ENCODE results near the gene OTOP1.
"Not testable (repeated sequence)": the region's sequence is repeated elsewhere in the genome, so short reads cannot be mapped to it uniquely, and the experiment has no call there.

The OTOP1 gene

DNA sequence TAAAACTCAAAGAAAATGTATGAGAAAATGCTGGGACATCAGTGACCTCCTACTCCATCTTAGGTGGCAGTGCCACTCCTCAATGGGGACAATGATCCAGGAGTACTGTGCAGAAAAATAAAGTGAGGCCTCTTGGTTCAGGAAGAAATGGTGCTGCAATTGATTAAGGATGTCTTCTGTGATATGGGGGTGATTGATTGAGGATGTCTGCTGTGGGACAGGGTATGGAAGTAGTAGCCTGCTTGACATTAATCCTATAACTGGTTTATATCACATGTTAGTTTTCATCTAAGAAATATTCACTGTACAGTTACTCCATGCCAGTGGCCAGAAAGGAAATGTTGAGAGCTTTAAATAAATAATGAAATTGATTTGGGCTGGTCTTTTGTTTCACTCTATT, 20.5 kb downstream of the OTOP1 start:
- H3K4me3 ChIP-seq, result no peak overlapping the region

GRCh38 chr4:4204401-4204745, 22.4 kb downstream of the OTOP1 start:
- in situ Hi-C loops (cut with MboI; ENCODE audit: low sequenced_read_pairs), result no loop called here
- Histone ChIP-seq H3K4me3 (no peak overlapping the region), H3K9me3 (no peaks in the 10 kb centered on the region)

More for the DNA sequence above, 20.5 kb downstream of the OTOP1 start:
- Histone ChIP-seq H3K9me3 (no peaks in the 10 kb centered on the region), H3K36me3 (replicated peaks) (no peaks in the 10 kb centered on the region), H3K4me1 (no peaks in the 10 kb centered on the region), H3K27me3 (ENCODE audit: low read depth) (peaks cover 19% of the 10 kb centered on the region)
- no peak for DNase-seq (ENCODE audit: low spot score in 2 of 2)
- in situ Hi-C loops (cut with MboI; ENCODE audit: low sequenced_read_pairs), result no loop called here

GRCh38 chr4:4203688-4204400, 22.9 kb downstream of the OTOP1 start:
- DNase-seq (ENCODE audit: low spot score in 2 of 2), result no peak
- Histone ChIP-seq H3K36me3 (replicated peaks) (no peaks in the 10 kb centered on the region), H3K27me3 (ENCODE audit: low read depth) (peaks cover 17% of the 10 kb centered on the region), H3K4me1 (no peaks in the 10 kb centered on the region), H3K9me3 (no peaks in the 10 kb centered on the region), H3K4me3 (no peak overlapping the region)
- in situ Hi-C loops (cut with MboI; ENCODE audit: low sequenced_read_pairs), result no loop called here

More at GRCh38 chr4:4204401-4204745, 22.4 kb downstream of the OTOP1 start:
- no peaks in the 10 kb centered on the region for H3K36me3 ChIP-seq (replicated peaks)
- H3K4me1 ChIP-seq, result no peaks in the 10 kb centered on the region
- no peak for DNase-seq (ENCODE audit: low spot score in 2 of 2)
- H3K27me3 ChIP-seq (ENCODE audit: low read depth), result peaks cover 19% of the 10 kb centered on the region

DNA sequence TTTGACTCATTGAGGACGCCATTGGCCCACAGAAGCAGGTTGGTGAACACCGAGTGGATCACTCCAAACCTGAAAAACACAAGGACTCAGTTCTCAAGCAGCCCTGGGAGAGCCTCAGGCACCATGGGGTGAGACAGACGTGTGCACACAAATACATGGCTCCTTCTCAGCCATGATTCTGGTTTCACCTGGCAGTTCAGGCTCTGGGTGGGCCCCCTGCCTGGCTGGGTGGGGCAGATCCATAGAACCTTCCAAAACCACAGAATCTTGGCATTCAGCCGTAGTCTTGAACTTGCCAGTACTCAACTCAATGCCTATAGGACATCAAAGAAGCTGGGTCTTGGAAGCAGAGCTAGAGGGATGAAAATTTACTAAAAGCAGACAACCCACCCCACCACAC, 24.2 kb downstream of the OTOP1 start:
- in situ Hi-C loops (cut with MboI; ENCODE audit: low sequenced_read_pairs), result no loop called here
- no peak for DNase-seq (ENCODE audit: low spot score in 2 of 2)
- Histone ChIP-seq H3K27me3 (ENCODE audit: low read depth) (peaks cover 7% of the 10 kb centered on the region; the same call in 1 of the 2 replicates), H3K9me3 (no peaks in the 10 kb centered on the region), H3K36me3 (replicated peaks) (no peaks in the 10 kb centered on the region), H3K4me1 (no peaks in the 10 kb centered on the region), H3K4me3 (no peak overlapping the region)

DNA sequence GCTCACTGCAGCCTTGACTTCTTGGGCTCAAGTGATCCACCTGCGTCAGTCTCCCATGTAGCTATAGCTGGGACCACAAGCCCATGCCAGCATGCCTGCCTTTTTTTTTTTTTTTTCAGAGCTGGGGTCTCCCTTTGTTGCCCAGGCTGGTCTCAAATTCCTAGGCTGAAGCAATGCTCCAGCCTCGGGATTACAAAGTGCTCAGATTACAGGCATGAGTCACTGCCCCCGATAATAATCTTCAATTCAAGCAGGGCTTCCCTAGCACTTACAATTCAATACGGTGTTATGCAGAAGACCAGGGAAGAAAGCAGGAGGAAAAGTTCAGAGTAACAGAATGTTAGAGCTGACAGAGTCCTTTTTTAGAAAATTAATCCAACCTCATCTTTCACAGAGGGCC, 26.1 kb downstream of the OTOP1 start:
- in situ Hi-C loops (cut with MboI; ENCODE audit: low sequenced_read_pairs), result no loop called here

GRCh38 chr4:4195354-4195753, 31.4 kb downstream of the OTOP1 start:
- no peaks in the 10 kb centered on the region for H3K9me3 ChIP-seq
- H3K4me3 ChIP-seq, result no peak overlapping the region
- in situ Hi-C loops (cut with MboI; ENCODE audit: low sequenced_read_pairs), result no loop called here
- no peak for DNase-seq (ENCODE audit: low spot score in 2 of 2)
- H3K4me1 ChIP-seq, result no peaks in the 10 kb centered on the region
- peaks cover 9% of the 10 kb centered on the region for H3K27me3 ChIP-seq (ENCODE audit: low read depth)
- no peaks in the 10 kb centered on the region for H3K36me3 ChIP-seq (replicated peaks)

More for the DNA sequence above, 26.1 kb downstream of the OTOP1 start:
- DNase-seq (ENCODE audit: low spot score in 2 of 2), result peak; percentile 19 to 28
- Histone ChIP-seq H3K36me3 (replicated peaks) (no peaks in the 10 kb centered on the region), H3K27me3 (ENCODE audit: low read depth) (peaks cover 3% of the 10 kb centered on the region; the same call in 1 of the 2 replicates), H3K4me1 (no peaks in the 10 kb centered on the region), H3K9me3 (no peaks in the 10 kb centered on the region), H3K4me3 (no peak overlapping the region)

DNA sequence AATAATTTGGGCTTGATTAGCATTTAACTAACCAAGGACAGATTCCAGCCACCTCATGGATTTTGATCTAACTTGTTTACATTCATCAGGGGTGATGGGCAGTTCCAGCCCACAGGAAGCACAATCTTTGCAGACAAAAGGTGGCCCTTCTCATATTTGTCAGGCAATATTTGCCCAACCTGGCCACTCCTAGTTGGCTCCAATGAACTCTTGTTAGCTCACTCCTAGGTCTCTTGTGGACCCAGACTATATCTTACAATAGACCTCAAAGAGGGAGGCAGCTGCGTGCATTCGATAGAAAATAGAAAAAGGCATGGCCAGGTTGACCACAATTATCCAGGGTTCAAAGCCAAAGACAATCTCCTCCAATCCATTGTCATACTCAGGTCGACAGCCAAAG, 38.2 kb downstream of the OTOP1 start:
- DNase-seq (ENCODE audit: low spot score in 2 of 2); H3K36me3 ChIP-seq (replicated peaks); H3K4me1 ChIP-seq; H3K9me3 ChIP-seq; H3K4me3 ChIP-seq; in situ Hi-C loops (cut with MboI; ENCODE audit: low sequenced_read_pairs): not testable (repeated sequence)
- peaks cover 15% of the 10 kb centered on the region for H3K27me3 ChIP-seq (ENCODE audit: low read depth)

GRCh38 chr4:4185528-4185927, 41.2 kb downstream of the OTOP1 start:
- Histone ChIP-seq H3K9me3 (no peaks in the 10 kb centered on the region), H3K27me3 (ENCODE audit: low read depth) (peaks cover 9% of the 10 kb centered on the region), H3K36me3 (replicated peaks) (no peaks in the 10 kb centered on the region), H3K4me3 (no peak overlapping the region), H3K4me1 (no peaks in the 10 kb centered on the region)
- in situ Hi-C loops (cut with MboI; ENCODE audit: low sequenced_read_pairs), result no loop called here
- DNase-seq (ENCODE audit: low spot score in 2 of 2), result no peak

DNA sequence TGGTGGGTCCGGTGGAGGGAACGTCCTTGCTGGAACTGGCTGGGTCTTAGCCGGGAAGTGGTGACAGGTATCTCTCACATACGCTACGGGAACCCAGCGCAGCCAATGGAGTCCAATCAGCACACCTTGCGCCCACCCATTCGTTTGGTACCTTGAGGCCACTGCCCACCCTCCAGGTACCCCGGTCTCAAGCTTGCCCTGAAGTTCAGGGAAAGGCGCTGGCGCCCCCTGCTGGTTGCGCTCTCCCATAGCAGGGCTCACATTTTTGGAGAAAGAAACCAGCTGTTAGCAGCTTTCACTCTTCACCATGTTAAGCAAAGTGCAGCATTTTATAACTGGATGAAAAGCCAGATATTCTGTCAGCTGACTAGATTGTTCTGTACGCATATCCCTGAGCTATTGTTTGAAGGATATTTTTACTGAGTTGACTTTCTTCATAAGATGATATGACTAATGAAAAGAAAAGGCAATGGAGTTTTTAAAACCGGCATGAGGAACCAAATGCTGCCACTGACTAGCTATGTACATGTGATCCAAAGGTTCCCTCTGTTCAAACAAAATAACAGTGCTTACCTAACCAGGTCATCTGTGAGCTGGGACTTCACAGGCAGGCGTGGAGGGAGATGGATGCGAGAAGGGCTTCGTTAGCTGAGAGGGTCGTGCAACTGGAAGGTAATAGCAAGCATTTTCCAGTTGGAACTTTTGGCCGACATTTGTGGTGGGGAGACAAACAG, 43.7 kb downstream of the OTOP1 start:
- Histone ChIP-seq H3K9me3 (no peaks in the 10 kb centered on the region), H3K36me3 (replicated peaks) (no peaks in the 10 kb centered on the region), H3K27me3 (ENCODE audit: low read depth) (peaks cover 12% of the 10 kb centered on the region), H3K4me1 (no peaks in the 10 kb centered on the region), H3K4me3 (no peak overlapping the region)
- DNase-seq (ENCODE audit: low spot score in 2 of 2), result peak in 1 of 2 experiments; percentile 60
- in situ Hi-C loops (cut with MboI; ENCODE audit: low sequenced_read_pairs), result no loop called here

DNA sequence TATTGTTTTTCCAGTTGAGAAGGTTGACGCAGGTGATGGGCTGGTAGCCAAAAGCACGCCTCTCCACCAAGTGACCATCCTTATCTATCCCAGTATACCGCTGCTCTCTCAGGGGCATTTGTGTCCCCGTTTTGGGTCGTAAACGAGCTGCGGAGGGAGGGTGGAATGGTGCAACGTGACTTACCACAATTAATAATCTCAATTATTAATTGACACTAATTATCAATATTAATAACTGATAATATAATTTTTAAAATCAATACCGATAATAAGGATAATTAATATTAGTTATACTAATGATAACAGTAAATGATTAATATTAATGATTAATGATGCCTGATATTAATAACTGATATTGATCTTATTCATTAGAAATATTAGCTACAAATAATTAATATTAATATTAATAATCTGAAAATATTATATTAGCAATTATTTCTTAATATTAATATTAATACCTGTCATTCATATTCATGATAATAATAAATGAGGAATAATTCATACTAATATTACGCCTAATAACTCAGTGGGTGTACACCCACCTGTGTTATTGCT, 56.1 kb downstream of the OTOP1 start:
- H3K4me1 ChIP-seq, result no peaks in the 10 kb centered on the region
- 0 out of 2 replicates have a peak, but pooled peaks cover 5% of the 10 kb centered on the region for H3K27me3 ChIP-seq (ENCODE audit: low read depth)
- H3K9me3 ChIP-seq, result no peaks in the 10 kb centered on the region
- DNase-seq (ENCODE audit: low spot score in 2 of 2), result no peak
- H3K4me3 ChIP-seq, result no peak overlapping the region
- in situ Hi-C loops (cut with MboI; ENCODE audit: low sequenced_read_pairs), result no loop called here
- H3K36me3 ChIP-seq (replicated peaks), result no peaks in the 10 kb centered on the region

DNA sequence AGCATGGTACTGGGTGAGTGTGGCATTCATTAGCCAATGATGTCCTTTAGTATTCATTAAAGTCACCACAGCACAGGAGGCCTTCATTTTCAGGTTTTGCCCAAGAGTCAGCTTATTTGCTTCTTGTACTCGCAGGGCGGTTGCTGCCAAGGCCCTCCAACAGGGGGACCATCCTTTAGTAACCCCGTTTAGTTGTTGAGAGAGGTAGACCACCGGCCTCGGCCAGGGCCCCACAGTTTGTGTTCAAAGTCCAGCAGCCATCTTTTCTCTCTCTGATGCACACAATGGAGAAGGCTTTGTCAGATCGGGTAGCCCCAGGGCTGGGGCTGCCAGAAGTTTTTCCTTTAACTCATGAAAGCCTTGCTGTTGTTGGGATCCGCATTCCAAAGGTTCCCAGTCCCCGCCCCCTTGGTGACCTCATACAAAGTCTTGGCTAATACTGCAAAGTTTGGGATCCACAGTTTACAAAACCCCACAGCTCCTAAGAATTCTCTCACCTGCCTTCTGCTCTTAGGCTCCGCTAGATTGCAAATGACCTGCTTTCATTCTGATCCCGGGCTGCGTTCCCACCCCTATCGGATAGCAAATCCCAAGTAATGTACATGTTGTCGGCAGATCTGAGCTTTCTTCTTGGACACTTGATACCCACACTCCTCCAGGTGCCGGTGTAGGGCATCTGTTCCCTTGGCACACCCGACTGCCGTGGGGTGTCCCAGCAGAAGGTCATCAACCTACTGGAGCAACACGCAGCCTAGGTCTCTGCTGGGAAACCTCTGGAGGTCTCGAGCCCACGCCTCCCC, 58.5 kb downstream of the OTOP1 start:
- in situ Hi-C loops (cut with MboI; ENCODE audit: low sequenced_read_pairs); H3K9me3 ChIP-seq; H3K36me3 ChIP-seq (replicated peaks); H3K27me3 ChIP-seq (ENCODE audit: low read depth); H3K4me3 ChIP-seq; H3K4me1 ChIP-seq: not testable (repeated sequence)
- peak in 1 of 2 experiments; percentile 41 for DNase-seq (ENCODE audit: low spot score in 2 of 2)

DNA sequence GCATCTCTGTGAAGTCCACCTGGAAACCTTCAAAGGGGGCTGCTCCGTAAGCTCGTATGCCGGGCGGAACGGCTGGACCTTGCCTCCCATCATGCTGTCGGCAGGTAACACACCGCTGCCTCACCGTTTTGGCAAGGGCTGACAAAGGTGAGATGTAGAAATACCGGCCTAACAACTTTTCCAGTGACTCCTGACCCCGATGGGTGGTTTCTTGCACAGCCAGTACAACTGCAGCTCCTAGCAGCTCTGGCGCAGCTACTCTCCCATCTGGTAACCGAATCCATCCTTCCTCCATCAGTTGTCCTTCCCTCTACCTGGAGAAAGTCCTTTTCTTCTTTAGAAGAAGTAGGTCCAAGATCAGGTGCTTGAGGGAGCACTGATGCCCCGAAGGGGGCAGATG, 59.7 kb downstream of the OTOP1 start:
- H3K4me1 ChIP-seq; in situ Hi-C loops (cut with MboI; ENCODE audit: low sequenced_read_pairs); H3K9me3 ChIP-seq; H3K27me3 ChIP-seq (ENCODE audit: low read depth); H3K4me3 ChIP-seq; H3K36me3 ChIP-seq (replicated peaks); DNase-seq (ENCODE audit: low spot score in 2 of 2): not testable (repeated sequence)

DNA sequence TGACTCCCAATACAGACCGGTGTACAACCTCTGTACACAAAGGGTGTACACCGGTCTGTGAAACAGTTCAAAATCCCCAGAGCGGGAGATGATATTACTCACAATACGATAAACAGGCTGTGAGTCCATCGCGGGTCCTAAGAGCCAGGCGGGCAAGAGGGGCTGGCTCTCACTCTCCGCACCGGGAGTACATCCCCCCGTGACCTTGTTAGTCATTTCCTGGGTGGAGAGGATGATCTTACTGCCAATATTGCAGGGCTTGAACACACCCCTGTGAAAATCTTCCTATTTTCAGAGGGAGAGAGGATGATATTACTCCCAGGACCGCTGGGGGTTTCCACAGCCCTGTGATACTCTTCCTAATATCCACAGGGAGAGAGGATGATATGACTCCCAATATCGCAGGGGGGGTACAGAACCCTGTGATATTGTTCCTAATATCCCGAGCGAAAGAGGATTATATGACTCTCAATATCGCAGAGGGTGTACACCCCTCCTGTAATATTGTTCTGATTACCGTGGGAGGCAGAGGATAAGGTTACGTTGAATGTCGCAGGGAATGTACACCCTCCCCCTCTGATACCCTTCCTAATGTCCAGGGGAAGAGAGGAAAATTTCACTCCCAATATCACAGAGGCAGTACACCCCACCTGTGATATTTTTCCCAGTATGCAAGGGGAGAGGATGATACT, 60.9 kb downstream of the OTOP1 start:
- H3K4me1 ChIP-seq; H3K36me3 ChIP-seq (replicated peaks); H3K4me3 ChIP-seq; H3K27me3 ChIP-seq (ENCODE audit: low read depth); H3K9me3 ChIP-seq; in situ Hi-C loops (cut with MboI; ENCODE audit: low sequenced_read_pairs); DNase-seq (ENCODE audit: low spot score in 2 of 2): not testable (repeated sequence)
